22Rv1 (cell line): Measurements from ENCODE around the gene GPC6.

ENCODE experiments used
- CTCF ChIP-seq: fragments of 450-650 bp; IDR thresholded peaks from 2 replicates; pipeline ENCODE4 v1.5.1; 2017; ENCODE audit warnings: mild to moderate bottlenecking
- ZFX ChIP-seq: fragments of 450-650 bp; IDR thresholded peaks from 2 replicates; pipeline ENCODE4 v1.6.1; 2017; ENCODE audit warnings: antibody characterized with exemption, borderline replicate concordance

- no peak for TF ChIP-seq CTCF
- no peak for TF ChIP-seq ZFX
These were observed 1007.2 kb downstream of the GPC6 start for GRCh38 chr13:94233837-94234236.
